Ovary (tissue), 9 donors: ENCODE results near the gene INHBC. TPM values are rescaled to one million over a fixed set of nuclear protein-coding genes. Genes with fewer than 3 reads are reported as not detected.

Experiments used
- DNase-seq, 5 donors: peaks; one replicate each; pipeline ENCODE4 v3.0.0-alpha.2; 2019 to 2020
- H3K27ac ChIP-seq, 2 donors: fragments of 200-600 bp; one replicate each; pipeline versions ENCODE4 v1.5.1 to v1.8.0; 2019 to 2022
- H3K27me3 ChIP-seq: fragments of 200-600 bp; one replicate; pipeline ENCODE4 v1.8.0; 2022
- H3K36me3 ChIP-seq: fragments of 200-600 bp; sonication (generic); one replicate; pipeline ENCODE4 v1.5.1; 2019
- H3K4me1 ChIP-seq: one replicate; pipeline ENCODE4 v1.8.1; 2013; ENCODE audit warnings: mild to moderate bottlenecking, moderate library complexity; ENCODE audit not compliant: insufficient read depth
- H3K4me3 ChIP-seq: fragments of 200-600 bp; sonication (generic); one replicate; pipeline ENCODE4 v1.5.1; 2017
- H3K9me3 ChIP-seq, 2 donors: fragments of 200-600 bp in 1 of 2; sonication (generic) in 1 of 2; one replicate each; pipeline versions ENCODE4 v1.5.1 to v1.8.1; 2013 to 2019; ENCODE audit warnings: mild to moderate bottlenecking in 1 of 2, moderate library complexity in 1 of 2
- EP300 ChIP-seq: sonication (generic); formaldehyde crosslinking; IDR thresholded peaks from one replicate; pipeline ENCODE4 v1.6.1; 2017; ENCODE audit warnings: antibody characterized with exemption
- POLR2A ChIP-seq: fragments of 450-650 bp; IDR thresholded peaks from one replicate; pipeline ENCODE4 v1.6.1; 2017; ENCODE audit warnings: antibody characterized with exemption, mild to moderate bottlenecking, moderate library complexity
- WGBS, 3 donors: extraction: QIAGEN DNeasy Blood & Tissue Kit in 1 of 3; methylation state at CpG; one replicate each; pipeline versions ENCODE4 v1.1.5 to v1.1.7; 2013 to 2017; 5-methylcytosine and 5-hydroxymethylcytosine counted together
- intact Hi-C, 4 donors: fragments of 100-400 bp; cut with DNase I; formaldehyde crosslinking; loops; one replicate each; pipeline versions ENCODE4 v1.11.0 to v1.15.1; 2022 to 2023
- polyA plus RNA-seq, 2 donors: library from polyadenylated mRNA; stranded (reverse); fragments of 200-250 nt in 1 of 2; fragments of 350-450 nt in 1 of 2; fragmentation: Illumina TruSeq in 1 of 2; extraction: RNeasy Lipid Tissue Mini Kit (QIAGEN cat#74804) in 1 of 2; gene quantifications; one replicate each; pipeline ENCODE4 v1.2.3, GENCODE V29; 2013 to 2014
- total RNA-seq, 7 donors: library from RNA; depleted of rRNA in 2 of 7; stranded (reverse); fragments of >200 nt in 2 of 7; fragmentation: NEBNext Ultra II Directional in 3 of 7; extraction: Animal tissue kit (Norgen Biotek cat#: 25700) in 3 of 7; gene quantifications; one replicate each; pipeline versions ENCODE4 v1.1.0 to v1.2.4, GENCODE V29; 2016 to 2023
- TF ChIP-seq, protein P1 (sequence below), 3 donors: fragments of 450-650 bp in 2 of 3; fragments of 200-600 bp in 1 of 3; IDR thresholded peaks; one replicate each; pipeline versions ENCODE4 v1.5.1 to v1.8.0; 2016 to 2022; ENCODE audit warnings: antibody characterized with exemption in 3 of 3, mild to moderate bottlenecking in 1 of 3
- donor health status: DM: no; HTN: no; CAD: no; lungs with moderate emphysema.
- donor health status: DM: no; HTN: no; CAD: no.
- donor health status: Bipolar disorder and iron deficiency.
- donor health status: DM: yes; HTN: yes; CAD: no.
- donor health status: DM: no; HTN: no; CAD: no.
- donor health status: DM: yes; HTN: yes; CAD: no.

Gene INHBC
- total and polyA plus RNA-seq, 9 donors: 0.07 to 0.27 (median 0.12) TPM; not detected in 5

DNA sequence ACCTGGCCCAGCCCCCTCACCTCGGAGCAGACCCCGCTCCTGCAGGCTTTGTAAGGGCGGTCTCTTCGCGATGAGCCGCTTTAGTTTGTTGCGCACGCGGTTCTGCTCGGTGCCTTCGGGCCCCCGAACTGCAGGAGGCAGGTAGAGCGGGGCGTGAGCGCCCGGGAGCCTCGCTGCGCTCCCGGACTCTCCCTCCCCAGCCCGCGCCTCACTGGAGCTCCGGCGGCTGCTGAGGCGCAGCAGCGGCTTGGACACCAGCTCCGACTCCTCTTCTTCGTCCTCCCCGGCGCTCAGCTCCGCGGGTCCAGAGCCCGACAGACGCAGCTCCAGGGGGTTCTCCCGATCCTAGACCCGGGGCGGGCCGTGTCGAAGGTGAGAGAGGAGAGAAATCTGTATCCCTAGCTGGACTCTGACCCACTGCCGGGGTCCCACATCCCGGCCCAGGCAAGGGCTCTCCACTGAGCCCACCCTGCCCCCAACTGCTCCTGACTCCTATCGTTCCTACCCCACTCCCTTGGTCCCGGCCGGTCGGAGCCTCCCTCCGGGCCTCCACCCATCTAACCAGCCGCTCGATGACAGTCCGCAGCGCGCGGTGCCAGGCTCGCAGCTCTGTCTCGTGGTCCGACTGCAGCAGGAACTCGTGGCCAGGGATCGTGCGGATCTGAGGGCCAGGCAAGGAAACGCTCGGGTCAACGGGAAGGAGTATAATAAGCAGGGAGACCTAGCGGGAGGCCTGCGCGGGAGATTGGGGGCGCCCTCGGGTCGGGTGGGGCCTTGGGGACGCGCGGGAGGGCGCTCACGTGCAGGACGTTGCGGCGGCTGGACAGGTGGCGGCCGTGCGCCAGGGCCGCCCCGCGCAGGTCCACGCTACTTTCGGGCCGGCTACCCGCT lies 40.9 kb downstream of the INHBC start:
- intact Hi-C loops: no loop called here
- Histone ChIP-seq H3K27me3 (no peaks in the 10 kb centered on the region), H3K27ac (no peak overlapping the region), H3K9me3 (no peaks in the 10 kb centered on the region), H3K36me3 (no peaks in the 10 kb centered on the region), H3K4me3 (peak overlapping the region; percentile 12), H3K4me1 (peaks cover 7% of the 10 kb centered on the region)
- peak in 1 of 5 donors; percentile 33 for DNase-seq
- WGBS, 3 donors: 1 to 5% (median 3%) methylated on average over 78 to 84 of the region's 84 CpGs
- TF ChIP-seq, protein P1, sequence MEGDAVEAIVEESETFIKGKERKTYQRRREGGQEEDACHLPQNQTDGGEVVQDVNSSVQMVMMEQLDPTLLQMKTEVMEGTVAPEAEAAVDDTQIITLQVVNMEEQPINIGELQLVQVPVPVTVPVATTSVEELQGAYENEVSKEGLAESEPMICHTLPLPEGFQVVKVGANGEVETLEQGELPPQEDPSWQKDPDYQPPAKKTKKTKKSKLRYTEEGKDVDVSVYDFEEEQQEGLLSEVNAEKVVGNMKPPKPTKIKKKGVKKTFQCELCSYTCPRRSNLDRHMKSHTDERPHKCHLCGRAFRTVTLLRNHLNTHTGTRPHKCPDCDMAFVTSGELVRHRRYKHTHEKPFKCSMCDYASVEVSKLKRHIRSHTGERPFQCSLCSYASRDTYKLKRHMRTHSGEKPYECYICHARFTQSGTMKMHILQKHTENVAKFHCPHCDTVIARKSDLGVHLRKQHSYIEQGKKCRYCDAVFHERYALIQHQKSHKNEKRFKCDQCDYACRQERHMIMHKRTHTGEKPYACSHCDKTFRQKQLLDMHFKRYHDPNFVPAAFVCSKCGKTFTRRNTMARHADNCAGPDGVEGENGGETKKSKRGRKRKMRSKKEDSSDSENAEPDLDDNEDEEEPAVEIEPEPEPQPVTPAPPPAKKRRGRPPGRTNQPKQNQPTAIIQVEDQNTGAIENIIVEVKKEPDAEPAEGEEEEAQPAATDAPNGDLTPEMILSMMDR (IDR thresholded peaks at IDR 0.05): no peak
- TF ChIP-seq EP300 (no peak), POLR2A (no peak)

DNA sequence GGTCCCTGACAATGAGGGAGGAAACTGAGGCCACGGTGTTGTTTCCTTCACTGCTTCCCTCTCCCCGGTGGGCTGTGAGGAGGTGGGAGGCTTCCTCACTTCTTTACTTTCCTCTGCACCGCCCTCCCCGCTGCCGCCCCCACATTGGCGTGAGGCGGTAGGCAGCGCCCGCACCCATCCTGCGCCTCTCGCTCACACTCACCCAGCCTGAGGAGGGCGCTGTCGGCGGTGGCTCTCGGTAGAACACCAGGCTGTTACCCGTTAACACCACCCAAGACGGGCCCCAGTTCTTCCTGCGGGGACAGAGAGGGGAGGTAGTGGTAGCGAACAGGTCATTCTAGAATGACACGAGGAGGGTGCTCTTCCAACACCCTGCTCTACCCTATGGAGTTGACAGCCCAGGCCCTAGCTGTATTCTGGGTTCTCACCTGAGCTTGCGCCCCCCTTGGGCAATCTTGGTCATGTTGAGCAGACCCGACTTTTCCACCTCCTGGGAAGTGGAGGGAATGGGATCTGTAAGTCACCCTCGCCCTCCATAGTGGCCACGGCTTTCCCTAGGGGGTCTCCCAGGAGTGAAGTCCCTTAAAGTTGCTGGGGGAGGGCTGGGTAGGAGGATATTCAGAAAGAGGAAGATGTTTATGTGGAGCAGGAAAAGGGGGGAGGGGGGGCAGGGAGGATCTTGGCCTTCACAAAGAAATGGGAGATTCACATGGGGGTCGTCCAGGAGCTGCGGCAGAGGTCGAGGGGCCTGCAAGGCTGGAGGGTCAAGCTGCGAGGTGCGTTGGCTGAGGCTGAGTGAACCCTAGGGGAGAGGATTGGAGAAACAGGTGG lies 41.8 kb downstream of the INHBC start:
- Histone ChIP-seq H3K36me3 (no peaks in the 10 kb centered on the region), H3K27me3 (no peaks in the 10 kb centered on the region), H3K4me3 (no peak overlapping the region), H3K9me3 (no peaks in the 10 kb centered on the region), H3K4me1 (peaks cover 7% of the 10 kb centered on the region), H3K27ac (no peak overlapping the region)
- 18 to 23% (median 20%) methylated on average over 29 of the region's 29 CpGs for WGBS, 3 donors
- DNase-seq: no peak
- intact Hi-C loops: no loop called here
- TF ChIP-seq, protein P1 (IDR thresholded peaks at IDR 0.05): no peak
- TF ChIP-seq EP300: no peak
- TF ChIP-seq POLR2A: no peak

DNA sequence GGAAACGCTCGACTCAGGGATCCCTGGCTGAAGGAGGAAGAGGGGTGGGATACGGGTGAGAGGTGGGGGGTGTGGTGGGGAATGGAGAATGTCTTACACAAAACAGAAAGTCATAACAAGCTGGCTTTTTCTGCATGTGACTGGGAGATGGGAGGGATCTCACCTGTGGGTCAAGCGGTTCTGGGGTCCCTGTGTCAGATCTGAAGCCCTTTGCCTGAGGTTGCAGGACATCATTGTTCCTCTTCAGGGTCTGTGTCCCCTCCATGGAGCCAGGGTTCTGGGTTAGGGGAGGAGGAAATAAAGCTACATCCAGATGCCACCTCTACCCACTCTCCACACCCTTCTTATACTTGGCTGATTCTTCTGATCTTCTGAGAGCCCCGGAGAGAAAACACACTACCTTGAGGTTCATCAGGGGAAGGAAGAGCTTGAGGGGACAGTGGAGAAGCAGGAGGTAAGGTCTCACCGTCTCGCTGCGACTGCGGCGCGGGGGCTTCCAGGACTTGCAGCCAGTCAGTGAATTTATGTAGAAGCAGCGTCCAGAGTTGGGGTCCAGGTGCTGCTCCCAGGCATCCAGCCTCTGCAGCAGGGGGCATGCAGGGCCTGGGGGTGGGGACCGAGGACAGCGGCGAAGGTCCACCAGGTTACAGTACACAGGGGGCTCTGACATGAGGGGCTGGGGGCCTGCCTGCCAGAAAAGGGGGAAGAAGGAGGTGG lies 42.6 kb downstream of the INHBC start:
- no peak for TF ChIP-seq EP300
- no peak for TF ChIP-seq POLR2A
- TF ChIP-seq, protein P1 (IDR thresholded peaks at IDR 0.05): no peak
- no peaks in the 10 kb centered on the region for H3K36me3 ChIP-seq
- no peak overlapping the region for H3K27ac ChIP-seq
- intact Hi-C loops: no loop called here
- peaks cover 7% of the 10 kb centered on the region for H3K4me1 ChIP-seq
- H3K27me3 ChIP-seq: no peaks in the 10 kb centered on the region
- DNase-seq: no peak
- H3K9me3 ChIP-seq: no peaks in the 10 kb centered on the region
- 79 to 87% (median 85%) methylated on average over 15 of the region's 15 CpGs for WGBS, 3 donors
- no peak overlapping the region for H3K4me3 ChIP-seq
